OCI-M1 (cell line): Measurements from ENCODE around the gene HTR4.
"Not testable (repeated sequence)": the region's sequence is repeated elsewhere in the genome, so short reads cannot be mapped to it uniquely, and the experiment has no call there.

Experiments used
- DNase-seq: peaks from one replicate; lab custom pipeline; 2025; lab: John Stamatoyannopoulos, UW

Gene HTR4

DNA sequence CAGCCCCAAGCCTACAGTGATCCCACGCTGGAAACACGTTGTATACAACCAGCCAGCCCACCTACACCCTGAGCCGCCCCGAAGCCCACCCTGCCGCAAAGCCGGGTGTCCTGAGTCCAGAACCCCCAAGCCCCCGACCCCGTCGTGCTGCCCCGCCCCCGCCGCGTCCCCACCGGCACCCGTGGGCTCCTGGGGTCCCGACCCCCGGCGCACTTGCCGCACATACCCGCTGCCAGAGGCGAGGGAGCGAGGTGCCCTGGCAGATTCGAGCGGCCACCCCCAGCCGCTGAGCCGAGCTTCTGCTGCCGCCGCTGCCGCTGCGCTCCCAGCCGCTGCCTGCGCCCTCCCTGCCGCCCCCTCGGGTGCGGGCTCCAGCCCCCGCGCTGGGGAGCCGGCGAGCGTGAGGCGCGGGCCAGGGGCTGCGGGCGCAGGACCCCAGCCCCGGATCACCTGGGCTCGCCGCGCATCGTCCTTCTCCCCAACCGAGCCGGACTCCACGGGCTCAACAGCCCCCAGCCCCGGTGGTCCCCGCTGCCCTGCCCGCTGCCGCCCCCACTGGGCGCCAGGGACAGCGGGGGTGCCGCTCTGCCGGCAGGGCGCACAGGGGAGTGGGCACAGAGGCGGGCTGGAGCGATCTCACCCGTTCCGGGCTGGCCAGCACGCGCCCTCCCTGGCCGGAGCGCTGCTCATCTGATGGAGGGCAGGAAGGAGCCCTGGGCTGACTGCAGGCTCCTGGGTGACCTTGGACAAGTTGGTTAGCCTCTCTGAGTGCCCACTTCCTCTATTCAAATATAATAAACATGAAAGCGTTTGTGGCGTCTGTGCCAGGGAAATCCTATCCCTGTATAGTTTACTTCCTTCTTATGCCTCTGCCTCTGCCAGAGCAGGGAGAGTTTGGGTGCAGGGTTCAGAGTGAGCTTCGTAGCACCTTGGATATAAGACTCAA is at the start of gene HTR4:
TSS of gene HTR4 (minus strand) at position 692 of the 946 bp plus-strand sequence. CDS start 17,513 bp downstream, outside the sequence.
- no peak for DNase-seq

GRCh38 chr5:148702019-148702596 is 47.8 kb upstream of the HTR4 start:
- no peak for DNase-seq

- DNase-seq, result no peak
Observed at GRCh38 chr5:148699028-148699427, 44.7 kb upstream of the HTR4 start.

DNA sequence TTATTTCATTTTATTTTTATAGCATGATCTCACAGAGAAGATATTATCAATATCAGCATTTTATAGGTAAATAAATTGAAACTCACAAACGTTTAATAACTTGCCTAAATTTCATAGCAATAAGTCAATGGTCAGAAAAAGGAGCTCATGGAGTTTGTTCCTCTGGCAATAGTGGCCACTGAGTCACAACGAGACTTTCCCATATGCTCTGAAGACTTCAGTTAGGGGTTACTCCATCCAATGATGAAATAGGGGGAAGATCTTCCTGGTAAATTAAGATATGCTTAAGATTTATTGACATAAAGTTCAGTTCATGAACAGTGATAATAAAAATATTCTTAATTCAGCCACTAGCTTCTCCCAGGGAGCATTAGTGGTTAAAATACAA is 43.5 kb upstream of the HTR4 start:
- no peak for DNase-seq

- DNase-seq, result peak; percentile 64
Observed at GRCh38 chr5:148697180-148697808, 43.0 kb upstream of the HTR4 start.

DNA sequence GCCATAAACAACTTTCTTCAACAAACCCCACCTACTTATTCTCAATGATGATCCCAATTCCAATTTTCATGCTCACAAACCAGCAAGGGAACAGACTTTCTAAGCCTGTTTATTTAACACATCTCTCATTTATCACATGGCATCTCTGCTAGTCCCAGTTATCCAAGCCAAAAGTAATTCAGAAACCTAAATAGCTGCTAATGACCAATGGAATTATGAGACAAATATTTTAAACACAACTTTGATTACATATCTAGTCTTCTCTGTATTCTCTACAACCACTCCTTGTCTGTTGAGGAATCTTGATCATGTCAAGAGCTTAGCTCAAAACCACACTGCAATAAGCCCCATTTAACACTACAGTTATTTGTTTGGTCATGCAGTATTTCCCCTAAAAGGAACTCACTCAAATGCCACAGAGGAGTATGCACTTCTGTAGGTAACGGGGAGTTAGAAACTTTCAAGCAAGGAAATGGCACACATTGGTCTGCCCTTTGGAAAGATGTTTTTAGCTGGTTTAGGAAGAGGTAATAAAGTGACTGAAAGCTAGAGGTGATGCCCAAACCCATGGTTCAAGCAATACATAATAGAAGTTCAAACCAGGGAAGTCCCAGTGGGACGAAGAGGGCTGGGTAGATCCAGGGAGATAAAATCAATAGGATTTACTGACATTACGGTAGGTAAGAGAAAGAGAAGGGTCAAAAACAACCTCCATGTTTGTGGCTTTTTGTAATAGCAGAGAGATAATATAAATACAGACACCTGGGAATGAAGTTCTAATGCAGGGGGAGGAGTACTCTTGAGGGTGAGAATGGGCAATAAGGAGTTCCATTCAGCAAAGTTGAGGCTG is 42.1 kb upstream of the HTR4 start:
- DNase-seq, result no peak

- no peak for DNase-seq
Observed at GRCh38 chr5:148690945-148691344, 36.6 kb upstream of the HTR4 start.

DNA sequence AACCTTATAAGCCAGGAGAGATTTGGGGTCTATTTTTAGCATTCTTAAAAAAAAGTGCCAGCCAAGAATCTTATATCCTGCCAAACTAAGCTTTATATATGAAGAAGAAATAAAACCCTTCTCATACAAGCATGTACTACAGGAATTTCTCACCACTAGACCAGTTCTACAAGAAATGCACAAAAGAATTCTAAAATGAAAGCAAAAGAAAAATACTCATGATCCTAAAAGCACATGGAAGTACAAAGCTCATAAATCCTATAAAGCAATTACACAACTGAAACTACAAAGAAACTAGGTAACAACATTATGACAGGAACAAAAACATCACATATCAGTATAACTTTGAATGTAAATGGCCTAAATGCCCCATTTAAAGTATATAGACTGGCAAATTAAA is 34.5 kb upstream of the HTR4 start:
- DNase-seq, result no peak

GRCh38 chr5:148687871-148688270 is 33.5 kb upstream of the HTR4 start:
- no peak for DNase-seq

DNA sequence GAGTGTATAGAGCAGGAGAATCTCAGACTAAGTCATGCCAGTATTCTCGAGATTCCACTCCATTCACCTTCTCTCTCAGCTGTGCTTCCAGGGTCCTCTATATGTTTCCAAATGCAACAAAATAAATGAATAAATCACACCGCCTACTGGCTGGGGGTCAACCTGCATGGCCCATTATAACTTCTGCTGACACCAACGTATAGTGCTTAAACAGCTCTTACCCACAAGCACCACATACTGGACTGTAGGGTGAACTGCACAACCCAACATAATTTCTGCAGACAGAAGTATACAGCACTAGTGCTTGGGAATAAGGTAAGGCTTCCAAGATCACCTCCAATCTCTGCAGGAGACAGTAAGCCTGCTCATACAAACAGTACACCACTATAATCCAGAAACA is 33.1 kb upstream of the HTR4 start:
- peak; percentile 77 for DNase-seq

GRCh38 chr5:148686660-148687059 is 32.3 kb upstream of the HTR4 start:
- DNase-seq, result no peak

GRCh38 chr5:148685520-148686134 is 31.3 kb upstream of the HTR4 start:
- no peak for DNase-seq

GRCh38 chr5:148684528-148684927 is 30.2 kb upstream of the HTR4 start:
- DNase-seq, result no peak

- DNase-seq, result no peak
Observed at GRCh38 chr5:148683651-148684050, 29.3 kb upstream of the HTR4 start.

GRCh38 chr5:148682058-148683026 is 28.0 kb upstream of the HTR4 start:
- DNase-seq, result peak; percentile 78

DNA sequence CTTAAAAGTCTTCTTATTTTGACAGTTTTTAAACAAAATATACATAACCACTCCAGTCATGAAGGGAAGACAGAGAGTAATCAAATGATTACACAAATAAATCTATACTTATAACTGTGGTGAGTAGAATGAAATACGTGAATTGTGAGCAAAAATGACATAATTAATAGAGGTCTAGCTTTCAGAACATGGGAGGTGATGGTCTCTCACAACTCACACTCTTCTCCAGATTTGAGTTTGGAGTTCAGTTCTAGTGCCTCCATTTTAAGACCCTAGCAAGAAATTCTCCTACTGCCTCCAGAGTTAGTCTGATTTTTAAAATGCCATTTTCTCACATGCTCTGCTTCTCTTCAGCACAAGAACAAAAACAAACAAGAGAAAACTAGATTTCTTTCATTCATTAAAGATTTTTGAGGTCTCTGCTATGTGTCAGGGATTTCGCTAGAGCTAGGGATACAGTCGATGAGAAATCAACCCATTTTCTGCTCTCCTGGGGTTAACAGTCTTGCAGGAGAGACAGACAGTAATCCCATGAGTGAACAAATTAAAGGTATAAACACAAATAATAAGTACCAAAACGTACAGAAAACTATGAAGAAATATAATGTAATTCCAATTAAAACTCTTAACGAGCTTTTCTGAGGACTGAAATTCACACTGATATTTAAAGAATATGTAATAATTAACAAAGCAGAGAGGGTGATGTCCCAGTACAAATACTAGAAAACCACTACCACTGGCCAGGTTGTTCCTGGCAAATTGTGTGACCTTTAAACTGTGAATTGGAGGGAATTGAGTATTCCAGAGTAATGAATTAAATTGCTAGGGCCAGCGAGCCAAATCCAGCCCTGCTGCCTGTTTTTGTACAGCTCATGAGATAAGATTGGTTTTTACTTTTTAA is 27.1 kb upstream of the HTR4 start:
- DNase-seq, result no peak

- not testable (repeated sequence) for DNase-seq
Observed at GRCh38 chr5:148673704-148674103, 19.4 kb upstream of the HTR4 start.

- peak; percentile 10 for DNase-seq
Observed at GRCh38 chr5:148666353-148666752, 12.0 kb upstream of the HTR4 start.

- no peak for DNase-seq
Observed at GRCh38 chr5:148665431-148665830, 11.1 kb upstream of the HTR4 start.
